WTC11 (cell line): ENCODE data around the gene BRD4. TPM values are rescaled to one million over a fixed set of nuclear protein-coding genes. Genes with fewer than 3 reads are reported as not detected.

Source experiments
- ATAC-seq: fragments of 200-7000 bp; cut with Tn5 transposase; 2 replicates; pipeline ENCODE4 v1.10.0; 2021; ENCODE audit warnings: mild to moderate bottlenecking, moderate library complexity
- CTCF ChIA-PET: fragments of 300-600 bp; sonication (Branson Sonifier 250); formaldehyde crosslinking; loops from one replicate; lab custom pipeline; 2021; ENCODE audit warnings: antibody characterized with exemption; lab: Charles Lee
- POLR2A ChIA-PET: fragments of 350-600 bp; sonication (Branson Sonifier 250); formaldehyde crosslinking; loops from one replicate; lab custom pipeline; 2021; ENCODE audit warnings: antibody characterized with exemption; lab: Charles Lee
- DNase-seq: peaks from one replicate; pipeline ENCODE4 v3.0.0; 2021; ENCODE audit warnings: low spot score
- H3K27ac Mint-ChIP-seq: 2 replicates; pipeline ENCODE4 v1.8.0; 2021; ENCODE audit warnings: mixed read lengths
- H3K27me3 Mint-ChIP-seq: 2 replicates; pipeline ENCODE4 v1.8.0; 2021; ENCODE audit warnings: low read depth, mild to moderate bottlenecking, moderate library complexity, mixed read lengths
- H3K36me3 Mint-ChIP-seq: 2 replicates; pipeline ENCODE4 v1.8.0; 2021; ENCODE audit warnings: mixed read lengths
- H3K4me1 Mint-ChIP-seq: 2 replicates; pipeline ENCODE4 v1.8.0; 2022; ENCODE audit warnings: mixed read lengths
- H3K4me3 Mint-ChIP-seq: 2 replicates; pipeline ENCODE4 v1.8.0; 2021; ENCODE audit warnings: mild to moderate bottlenecking, moderate library complexity, mixed read lengths
- H3K9me3 Mint-ChIP-seq: 2 replicates; pipeline ENCODE4 v1.8.0; 2021; ENCODE audit warnings: mixed read lengths
- FOXP1 ChIP-seq: sonication (generic); formaldehyde crosslinking; IDR thresholded peaks from 2 replicates; pipeline ENCODE4 v1.8.0; 2022; ENCODE audit warnings: missing genetic modification reagents, mild to moderate bottlenecking, moderate library complexity, borderline replicate concordance
- JUN ChIP-seq: sonication (generic); formaldehyde crosslinking; IDR thresholded peaks from 2 replicates; pipeline ENCODE4 v1.8.0; 2023; ENCODE audit warnings: mild to moderate bottlenecking, missing genetic modification reagents
- KAT7 ChIP-seq: sonication (generic); formaldehyde crosslinking; IDR thresholded peaks from 2 replicates; pipeline ENCODE4 v1.8.1; 2023; ENCODE audit warnings: missing genetic modification reagents, mild to moderate bottlenecking, borderline replicate concordance
- MAX ChIP-seq: sonication (generic); formaldehyde crosslinking; IDR thresholded peaks from 2 replicates; pipeline ENCODE4 v1.8.0; 2022; ENCODE audit warnings: mild to moderate bottlenecking, missing genetic modification reagents
- MYBL2 ChIP-seq: sonication (generic); formaldehyde crosslinking; IDR thresholded peaks from 2 replicates; pipeline ENCODE4 v1.8.1; 2023; ENCODE audit warnings: mild to moderate bottlenecking, moderate library complexity, missing genetic modification reagents
- NFATC4 ChIP-seq: fragments of 250-450 bp; sonication (Bioruptor Pico); IDR thresholded peaks from 2 replicates; pipeline ENCODE4 v1.9.0; 2021; ENCODE audit warnings: mild to moderate bottlenecking
- PRRX2 ChIP-seq: fragments of 250-450 bp; sonication (Bioruptor Pico); IDR thresholded peaks from 2 replicates; pipeline ENCODE4 v1.8.0; 2021; ENCODE audit warnings: mild to moderate bottlenecking
- SMAD3 ChIP-seq: sonication (generic); formaldehyde crosslinking; IDR thresholded peaks from 2 replicates; pipeline ENCODE4 v1.8.0; 2022; ENCODE audit warnings: missing genetic modification reagents, mild to moderate bottlenecking, borderline replicate concordance
- SOX15 ChIP-seq: fragments of 250-450 bp; sonication (Bioruptor Pico); IDR thresholded peaks from 2 replicates; pipeline ENCODE4 v1.9.0; 2021; ENCODE audit warnings: mild to moderate bottlenecking
- SP1 ChIP-seq: sonication (generic); formaldehyde crosslinking; conservative IDR thresholded peaks from 2 replicates; pipeline ENCODE4 v1.8.1; 2022; ENCODE audit warnings: missing genetic modification reagents
- TEAD1 ChIP-seq: sonication (generic); formaldehyde crosslinking; IDR thresholded peaks from 2 replicates; pipeline ENCODE4 v1.8.0; 2022; ENCODE audit warnings: mild to moderate bottlenecking, missing genetic modification reagents
- TP53 ChIP-seq: sonication (generic); formaldehyde crosslinking; IDR thresholded peaks from 2 replicates; pipeline ENCODE4 v1.8.1; 2023; ENCODE audit warnings: mild to moderate bottlenecking, missing genetic modification reagents
- ZMAT4 ChIP-seq: fragments of 250-450 bp; sonication (Bioruptor Pico); IDR thresholded peaks from 2 replicates; pipeline ENCODE4 v1.9.0; 2021; ENCODE audit warnings: mild to moderate bottlenecking
- ZNF121 ChIP-seq: sonication (generic); formaldehyde crosslinking; IDR thresholded peaks from 2 replicates; pipeline ENCODE4 v1.8.0; 2023; ENCODE audit warnings: missing genetic modification reagents
- ZNF232 ChIP-seq: sonication (generic); formaldehyde crosslinking; IDR thresholded peaks from 2 replicates; pipeline ENCODE4 v1.8.0; 2022; ENCODE audit warnings: mild to moderate bottlenecking, missing genetic modification reagents
- ZNF263 ChIP-seq: sonication (generic); formaldehyde crosslinking; IDR thresholded peaks from 2 replicates; pipeline ENCODE4 v1.8.1; 2022; ENCODE audit warnings: low read depth, mild to moderate bottlenecking, moderate library complexity, missing genetic modification reagents
- ZNF416 ChIP-seq: fragments of 250-450 bp; sonication (Bioruptor Pico); IDR thresholded peaks from 2 replicates; pipeline ENCODE4 v1.9.0; 2021; ENCODE audit warnings: mild to moderate bottlenecking, inconsistent platforms
- ZNF425 ChIP-seq: fragments of 250-450 bp; sonication (Bioruptor Pico); conservative IDR thresholded peaks from 2 replicates; pipeline ENCODE4 v1.9.0; 2021; ENCODE audit warnings: mild to moderate bottlenecking
- ZNF671 ChIP-seq: fragments of 250-450 bp; sonication (Bioruptor Pico); IDR thresholded peaks from 2 replicates; pipeline ENCODE4 v1.8.0; 2021; ENCODE audit warnings: mild to moderate bottlenecking
- total RNA-seq: library from RNA; stranded (reverse); gene quantifications from 3 replicates; pipeline ENCODE4 v1.2.3, GENCODE V29; 2021
- TF ChIP-seq, protein P1 (sequence below): sonication (generic); formaldehyde crosslinking; IDR thresholded peaks from 2 replicates; pipeline ENCODE4 v1.8.1; 2023; ENCODE audit warnings: mild to moderate bottlenecking, missing genetic modification reagents, moderate library complexity
- TF ChIP-seq, protein P2 (sequence below): sonication (generic); formaldehyde crosslinking; IDR thresholded peaks from 2 replicates; pipeline ENCODE4 v1.8.0; 2022; ENCODE audit warnings: mild to moderate bottlenecking, missing genetic modification reagents
- TF ChIP-seq, protein P3 (sequence below): fragments of 250-450 bp; sonication (Bioruptor Pico); IDR thresholded peaks from 2 replicates; pipeline ENCODE4 v1.9.0; 2021; ENCODE audit warnings: mild to moderate bottlenecking, borderline replicate concordance

BRD4 gene
- total RNA-seq, 1 experiment from 2014 or later = 128 TPM

- TF ChIP-seq, protein P1, sequence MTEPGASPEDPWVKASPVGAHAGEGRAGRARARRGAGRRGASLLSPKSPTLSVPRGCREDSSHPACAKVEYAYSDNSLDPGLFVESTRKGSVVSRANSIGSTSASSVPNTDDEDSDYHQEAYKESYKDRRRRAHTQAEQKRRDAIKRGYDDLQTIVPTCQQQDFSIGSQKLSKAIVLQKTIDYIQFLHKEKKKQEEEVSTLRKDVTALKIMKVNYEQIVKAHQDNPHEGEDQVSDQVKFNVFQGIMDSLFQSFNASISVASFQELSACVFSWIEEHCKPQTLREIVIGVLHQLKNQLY (CRISPR knock-in tag) = 0 out of 2 replicates have a peak, but pooled peaks have one; percentile 4
- TF ChIP-seq TP53 (CRISPR knock-in tag) = 0 out of 2 replicates have a peak, but pooled peaks have one; percentile 8
- TF ChIP-seq ZNF232 (CRISPR knock-in tag) = peak; percentile 78; the same call in 1 of the 2 replicates
- TF ChIP-seq JUN (CRISPR knock-in tag) = no peak; the same call in 1 of the 2 replicates
- TF ChIP-seq KAT7 (CRISPR knock-in tag) = 0 out of 2 replicates have a peak, but pooled peaks have one; percentile 3
- TF ChIP-seq FOXP1 (CRISPR knock-in tag) = peak; percentile 35; the same call in 1 of the 2 replicates
- TF ChIP-seq ZNF263 (CRISPR knock-in tag) = peak; percentile 70
- TF ChIP-seq PRRX2 (CRISPR knock-in tag) = no peak
- no peak for TF ChIP-seq SOX15 (CRISPR knock-in tag)
- TF ChIP-seq ZNF121 (CRISPR knock-in tag) = peak; percentile 74
- peak; percentile 31; the same call in 1 of the 2 replicates for TF ChIP-seq MAX
- TF ChIP-seq SMAD3 (CRISPR knock-in tag) = peak; percentile 38; the same call in 1 of the 2 replicates
- TF ChIP-seq, protein P2, sequence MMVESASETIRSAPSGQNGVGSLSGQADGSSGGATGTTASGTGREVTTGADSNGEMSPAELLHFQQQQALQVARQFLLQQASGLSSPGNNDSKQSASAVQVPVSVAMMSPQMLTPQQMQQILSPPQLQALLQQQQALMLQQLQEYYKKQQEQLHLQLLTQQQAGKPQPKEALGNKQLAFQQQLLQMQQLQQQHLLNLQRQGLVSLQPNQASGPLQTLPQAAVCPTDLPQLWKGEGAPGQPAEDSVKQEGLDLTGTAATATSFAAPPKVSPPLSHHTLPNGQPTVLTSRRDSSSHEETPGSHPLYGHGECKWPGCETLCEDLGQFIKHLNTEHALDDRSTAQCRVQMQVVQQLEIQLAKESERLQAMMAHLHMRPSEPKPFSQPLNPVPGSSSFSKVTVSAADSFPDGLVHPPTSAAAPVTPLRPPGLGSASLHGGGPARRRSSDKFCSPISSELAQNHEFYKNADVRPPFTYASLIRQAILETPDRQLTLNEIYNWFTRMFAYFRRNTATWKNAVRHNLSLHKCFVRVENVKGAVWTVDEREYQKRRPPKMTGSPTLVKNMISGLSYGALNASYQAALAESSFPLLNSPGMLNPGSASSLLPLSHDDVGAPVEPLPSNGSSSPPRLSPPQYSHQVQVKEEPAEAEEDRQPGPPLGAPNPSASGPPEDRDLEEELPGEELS = peak; percentile 52; the same call in 1 of the 2 replicates
- no peak for TF ChIP-seq ZMAT4 (CRISPR knock-in tag)
- 0 out of 2 replicates have a peak, but pooled peaks have one; percentile 33 for TF ChIP-seq ZNF416 (CRISPR knock-in tag)
- TF ChIP-seq SP1 (CRISPR knock-in tag) = peak; percentile 61
- peak; percentile 39; the same call in 1 of the 2 replicates for TF ChIP-seq NFATC4 (CRISPR knock-in tag)
- Mint-ChIP-seq H3K36me3 (no peaks in the 10 kb centered on the region; the same call in 1 of the 2 replicates), H3K27ac (peak overlapping the region; percentile 82), H3K9me3 (no peaks in the 10 kb centered on the region), H3K4me1 (peaks cover 29% of the 10 kb centered on the region), H3K4me3 (peak overlapping the region; percentile 99), H3K27me3 (no peaks in the 10 kb centered on the region)
- CTCF ChIA-PET = interaction anchor here (0.5 to 4.5 kb wide), 18 partner anchors 15 to 974 kb away, joined by 3 to 22 read pairs (median 5); partner anchors contain the start of genes AKAP8L and BRD4
- peak; percentile 78 for DNase-seq
- ATAC-seq = peak; percentile 53
- POLR2A ChIA-PET = interaction anchor here (0.5 to 2.4 kb wide), 19 partner anchors 9 to 1204 kb away, joined by 3 to 31 read pairs (median 4); partner anchors contain the start of genes AKAP8L, BRD4 and EPHX3
Measured at GRCh38 chr19:15379999-15380647, 47.8 kb upstream of the BRD4 start.

GRCh38 chr19:15379083-15379998 is 47.0 kb upstream of the BRD4 start, which contains the start of gene AKAP8:
Gene AKAP8, minus strand, starts transcription at chr19:15379787. Its CDS starts 56 bp downstream, at chr19:15379731.
- peak within 1 kb of the TSS; percentile 98 for H3K27ac Mint-ChIP-seq
- CTCF ChIA-PET = interaction anchor here (0.7 to 4.5 kb wide), 16 partner anchors 35 to 973 kb away, joined by 3 to 22 read pairs (median 6); partner anchors contain the start of genes AKAP8L and BRD4
- POLR2A ChIA-PET = interaction anchor here (0.6 to 2.4 kb wide), 15 partner anchors 17 to 772 kb away, joined by 3 to 31 read pairs (median 4); partner anchors contain the start of genes AKAP8L, BRD4 and EPHX3
- H3K36me3 Mint-ChIP-seq = no peaks in the 10 kb centered on the region; the same call in 1 of the 2 replicates
- H3K9me3 Mint-ChIP-seq = no peaks in the 10 kb centered on the region
- DNase-seq (peak; percentile 98), ATAC-seq (peak; percentile 89)
- H3K4me3 Mint-ChIP-seq = peak within 1 kb of the TSS; percentile 99
- peaks cover 29% of the 10 kb centered on the region for H3K4me1 Mint-ChIP-seq
- H3K27me3 Mint-ChIP-seq = no peaks in the 10 kb centered on the region
- TF ChIP-seq TEAD1 (CRISPR knock-in tag) = no peak; the same call in 1 of the 2 replicates
- TF ChIP-seq ZNF671 (CRISPR knock-in tag) = peak; percentile 82
- TF ChIP-seq ZNF425 = no peak
- no peak for TF ChIP-seq MYBL2
- TF ChIP-seq, protein P3, sequence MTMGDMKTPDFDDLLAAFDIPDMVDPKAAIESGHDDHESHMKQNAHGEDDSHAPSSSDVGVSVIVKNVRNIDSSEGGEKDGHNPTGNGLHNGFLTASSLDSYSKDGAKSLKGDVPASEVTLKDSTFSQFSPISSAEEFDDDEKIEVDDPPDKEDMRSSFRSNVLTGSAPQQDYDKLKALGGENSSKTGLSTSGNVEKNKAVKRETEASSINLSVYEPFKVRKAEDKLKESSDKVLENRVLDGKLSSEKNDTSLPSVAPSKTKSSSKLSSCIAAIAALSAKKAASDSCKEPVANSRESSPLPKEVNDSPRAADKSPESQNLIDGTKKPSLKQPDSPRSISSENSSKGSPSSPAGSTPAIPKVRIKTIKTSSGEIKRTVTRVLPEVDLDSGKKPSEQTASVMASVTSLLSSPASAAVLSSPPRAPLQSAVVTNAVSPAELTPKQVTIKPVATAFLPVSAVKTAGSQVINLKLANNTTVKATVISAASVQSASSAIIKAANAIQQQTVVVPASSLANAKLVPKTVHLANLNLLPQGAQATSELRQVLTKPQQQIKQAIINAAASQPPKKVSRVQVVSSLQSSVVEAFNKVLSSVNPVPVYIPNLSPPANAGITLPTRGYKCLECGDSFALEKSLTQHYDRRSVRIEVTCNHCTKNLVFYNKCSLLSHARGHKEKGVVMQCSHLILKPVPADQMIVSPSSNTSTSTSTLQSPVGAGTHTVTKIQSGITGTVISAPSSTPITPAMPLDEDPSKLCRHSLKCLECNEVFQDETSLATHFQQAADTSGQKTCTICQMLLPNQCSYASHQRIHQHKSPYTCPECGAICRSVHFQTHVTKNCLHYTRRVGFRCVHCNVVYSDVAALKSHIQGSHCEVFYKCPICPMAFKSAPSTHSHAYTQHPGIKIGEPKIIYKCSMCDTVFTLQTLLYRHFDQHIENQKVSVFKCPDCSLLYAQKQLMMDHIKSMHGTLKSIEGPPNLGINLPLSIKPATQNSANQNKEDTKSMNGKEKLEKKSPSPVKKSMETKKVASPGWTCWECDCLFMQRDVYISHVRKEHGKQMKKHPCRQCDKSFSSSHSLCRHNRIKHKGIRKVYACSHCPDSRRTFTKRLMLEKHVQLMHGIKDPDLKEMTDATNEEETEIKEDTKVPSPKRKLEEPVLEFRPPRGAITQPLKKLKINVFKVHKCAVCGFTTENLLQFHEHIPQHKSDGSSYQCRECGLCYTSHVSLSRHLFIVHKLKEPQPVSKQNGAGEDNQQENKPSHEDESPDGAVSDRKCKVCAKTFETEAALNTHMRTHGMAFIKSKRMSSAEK (CRISPR knock-in tag) = peak; percentile 96; the same call in 1 of the 2 replicates
- TF ChIP-seq ZNF232 (CRISPR knock-in tag) = 0 out of 2 replicates have a peak, but pooled peaks have one; percentile 71
- TF ChIP-seq ZNF121 (CRISPR knock-in tag) = 0 out of 2 replicates have a peak, but pooled peaks have one; percentile 13
